Panc1 (cell line): ENCODE results near the gene TMEM204. TPM values are rescaled to one million over a fixed set of nuclear protein-coding genes. Genes with fewer than 3 reads are reported as not detected.

Experiments used
- ATAC-seq: fragments of 200-7000 bp; cut with Tn5 transposase; 2 replicates; pipeline ENCODE4 v1.9.1; 2020; ENCODE audit warnings: mild to moderate bottlenecking, moderate library complexity
- BruUV-seq: library from RNA; stranded (reverse); fragments of 400-500 nt; replicated peaks from 2 replicates; lab custom pipeline; 2021; lab: Mats Ljungman, UMichigan
- CTCF ChIA-PET: fragments of 300-600 bp; sonication (Branson Sonifier 250); formaldehyde crosslinking; loops from one replicate; lab custom pipeline; 2022; ENCODE audit warnings: antibody characterized with exemption; lab: Charles Lee
- POLR2A ChIA-PET: fragments of 300-600 bp; sonication (Branson Sonifier 250); formaldehyde crosslinking; loops from one replicate; lab custom pipeline; 2022; ENCODE audit warnings: antibody characterized with exemption; lab: Charles Lee
- DNase-seq: peaks from one replicate; pipeline ENCODE4 v3.0.0-alpha.2; 2010; ENCODE audit warnings: low read depth, low spot score
- H3K27ac ChIP-seq: 2 replicates; pipeline ENCODE4 v1.5.1; 2011; ENCODE audit warnings: mild to moderate bottlenecking, low read length, inconsistent platforms
- H3K27me3 ChIP-seq: fragments of 200-500 bp; sonication (Bioruptor generic); 2 replicates; pipeline ENCODE4 v1.6.0; 2014; ENCODE audit warnings: low read length, inconsistent platforms; ENCODE audit not compliant: control insufficient read depth, insufficient read depth
- H3K36me3 ChIP-seq: fragments of 200-500 bp; sonication (Bioruptor generic); 2 replicates; pipeline ENCODE4 v1.5.1; 2014; ENCODE audit warnings: inconsistent platforms, mild to moderate bottlenecking, low read length, moderate library complexity; ENCODE audit not compliant: control insufficient read depth, insufficient read depth
- H3K4me1 ChIP-seq: 2 replicates; pipeline ENCODE4 v1.5.1; 2011; ENCODE audit warnings: inconsistent platforms, mild to moderate bottlenecking, low read length, moderate library complexity; ENCODE audit not compliant: control insufficient read depth, insufficient read depth
- H3K4me3 ChIP-seq, 2 experiments: 2 replicates each; pipeline ENCODE4 v1.5.1; 2011 to 2012; ENCODE audit warnings: low read depth in 2 of 2, low read length in 2 of 2, mild to moderate bottlenecking in 2 of 2, inconsistent platforms in 1 of 2, moderate library complexity in 1 of 2
- H3K9me3 ChIP-seq: fragments of 200-500 bp; sonication (Bioruptor generic); 2 replicates; pipeline ENCODE4 v1.5.1; 2014; ENCODE audit warnings: low read depth, mild to moderate bottlenecking, inconsistent platforms, low read length, moderate library complexity; ENCODE audit not compliant: control insufficient read depth, insufficient read depth
- CTCF ChIP-seq: fragments of 450-650 bp; IDR thresholded peaks from 2 replicates; pipeline ENCODE4 v1.5.1; 2017; ENCODE audit warnings: mild to moderate bottlenecking
- POLR2AphosphoS5 ChIP-seq: IDR thresholded peaks from 2 replicates; pipeline ENCODE4 v1.6.1; 2012; ENCODE audit warnings: mild to moderate bottlenecking, low read depth, low read length, moderate library complexity
- SIN3A ChIP-seq: IDR thresholded peaks from 2 replicates; pipeline ENCODE4 v1.6.1; 2012; ENCODE audit warnings: low read depth, mild to moderate bottlenecking, low read length, moderate library complexity, borderline replicate concordance; ENCODE audit not compliant: insufficient read depth
- TCF7L2 ChIP-seq: IDR thresholded peaks from 2 replicates; pipeline ENCODE4 v1.6.1; 2011; ENCODE audit warnings: mild to moderate bottlenecking, low read depth, low read length, inconsistent platforms
- in situ Hi-C: cut with HindIII; loops from 2 replicates; pipeline ENCODE4 v1.10.0; 2016; ENCODE audit warnings: low sequenced_read_pairs, low pct_unique_long_range_greater_than_20kb
- intact Hi-C: fragments of 100-400 bp; cut with micrococcal nuclease; formaldehyde crosslinking; loops from one replicate; pipeline ENCODE4 v1.10.0; 2022; ENCODE audit not compliant: unreplicated experiment
- total RNA-seq: library from RNA; stranded (reverse); gene quantifications from one replicate; pipeline ENCODE4 v1.2.1, GENCODE V29; 2021; ENCODE audit not compliant: unreplicated experiment
- TF ChIP-seq, protein P1 (sequence below), 2 experiments: IDR thresholded peaks; 2 replicates each; pipeline ENCODE4 v1.6.1; 2011 to 2012; ENCODE audit warnings: low read depth in 2 of 2, control low read depth in 1 of 2, low read length in 1 of 2, mild to moderate bottlenecking in 1 of 2, moderate library complexity in 1 of 2; ENCODE audit not compliant: insufficient read depth in 1 of 2

Gene TMEM204
- total RNA-seq, 1 experiment from 2014 or later = 0.13 TPM

DNA sequence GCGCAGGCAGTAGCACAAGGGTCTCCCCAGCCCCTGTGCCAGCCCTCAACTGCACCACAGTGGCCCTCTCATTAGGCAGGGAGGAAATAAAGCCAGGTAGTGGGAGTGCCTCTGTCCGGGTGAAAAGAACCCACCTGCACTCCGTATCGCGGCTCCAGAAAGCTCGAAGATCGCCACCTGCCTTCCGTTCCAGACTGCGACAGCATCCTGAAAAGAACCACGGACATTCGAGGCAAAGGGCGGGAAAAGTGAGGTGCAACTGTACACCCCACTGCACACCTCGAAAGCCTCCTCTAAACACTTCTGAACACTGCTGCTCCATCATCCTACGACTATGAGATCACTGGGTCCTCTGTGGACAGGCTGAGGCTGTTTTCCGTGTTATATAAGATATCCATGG lies 49.7 kb downstream of the TMEM204 start:
- Histone ChIP-seq H3K9me3 (no peaks in the 10 kb centered on the region), H3K4me1 (no peaks in the 10 kb centered on the region), H3K27me3 (no peaks in the 10 kb centered on the region), H3K27ac (no peak overlapping the region), H3K4me3 (no peak overlapping the region), H3K36me3 (peaks cover 6% of the 10 kb centered on the region; the same call in 1 of the 2 replicates)
- in situ Hi-C loops = no loop called here
- intact Hi-C loops = no loop called here
- BruUV-seq = no TSS peak
- ChIA-PET CTCF (no interaction called here), POLR2A (no interaction called here)
- TF ChIP-seq TCF7L2 (no peak), CTCF (no peak), POLR2AphosphoS5 (no peak), SIN3A (no peak)
- TF ChIP-seq, protein P1, sequence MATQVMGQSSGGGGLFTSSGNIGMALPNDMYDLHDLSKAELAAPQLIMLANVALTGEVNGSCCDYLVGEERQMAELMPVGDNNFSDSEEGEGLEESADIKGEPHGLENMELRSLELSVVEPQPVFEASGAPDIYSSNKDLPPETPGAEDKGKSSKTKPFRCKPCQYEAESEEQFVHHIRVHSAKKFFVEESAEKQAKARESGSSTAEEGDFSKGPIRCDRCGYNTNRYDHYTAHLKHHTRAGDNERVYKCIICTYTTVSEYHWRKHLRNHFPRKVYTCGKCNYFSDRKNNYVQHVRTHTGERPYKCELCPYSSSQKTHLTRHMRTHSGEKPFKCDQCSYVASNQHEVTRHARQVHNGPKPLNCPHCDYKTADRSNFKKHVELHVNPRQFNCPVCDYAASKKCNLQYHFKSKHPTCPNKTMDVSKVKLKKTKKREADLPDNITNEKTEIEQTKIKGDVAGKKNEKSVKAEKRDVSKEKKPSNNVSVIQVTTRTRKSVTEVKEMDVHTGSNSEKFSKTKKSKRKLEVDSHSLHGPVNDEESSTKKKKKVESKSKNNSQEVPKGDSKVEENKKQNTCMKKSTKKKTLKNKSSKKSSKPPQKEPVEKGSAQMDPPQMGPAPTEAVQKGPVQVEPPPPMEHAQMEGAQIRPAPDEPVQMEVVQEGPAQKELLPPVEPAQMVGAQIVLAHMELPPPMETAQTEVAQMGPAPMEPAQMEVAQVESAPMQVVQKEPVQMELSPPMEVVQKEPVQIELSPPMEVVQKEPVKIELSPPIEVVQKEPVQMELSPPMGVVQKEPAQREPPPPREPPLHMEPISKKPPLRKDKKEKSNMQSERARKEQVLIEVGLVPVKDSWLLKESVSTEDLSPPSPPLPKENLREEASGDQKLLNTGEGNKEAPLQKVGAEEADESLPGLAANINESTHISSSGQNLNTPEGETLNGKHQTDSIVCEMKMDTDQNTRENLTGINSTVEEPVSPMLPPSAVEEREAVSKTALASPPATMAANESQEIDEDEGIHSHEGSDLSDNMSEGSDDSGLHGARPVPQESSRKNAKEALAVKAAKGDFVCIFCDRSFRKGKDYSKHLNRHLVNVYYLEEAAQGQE (IDR thresholded peaks at IDR 0.05; ENCODE audit: insufficient read depth in 1 of 2, low read depth in 2 of 2, low read length in 1 of 2) = no peak
- DNase-seq = no peak
- ATAC-seq = no peak

- peaks cover 6% of the 10 kb centered on the region; the same call in 1 of the 2 replicates for H3K36me3 ChIP-seq
- no peak overlapping the region for H3K4me3 ChIP-seq
- no peaks in the 10 kb centered on the region for H3K27me3 ChIP-seq
- no TSS peak for BruUV-seq
- in situ Hi-C loops = no loop called here
- DNase-seq (no peak), ATAC-seq (no peak)
- no peaks in the 10 kb centered on the region for H3K4me1 ChIP-seq
- TF ChIP-seq, protein P1 (IDR thresholded peaks at IDR 0.05; ENCODE audit: insufficient read depth in 1 of 2, low read depth in 2 of 2, low read length in 1 of 2) = no peak
- TF ChIP-seq TCF7L2 = no peak
- no peak for TF ChIP-seq SIN3A
- TF ChIP-seq POLR2AphosphoS5 = no peak
- TF ChIP-seq CTCF = no peak
- no peak overlapping the region for H3K27ac ChIP-seq
- no peaks in the 10 kb centered on the region for H3K9me3 ChIP-seq
- POLR2A ChIA-PET = no interaction called here
- intact Hi-C loops = no loop called here
- CTCF ChIA-PET = no interaction called here
These were observed 51.5 kb downstream of the TMEM204 start for GRCh38 chr16:1584926-1585484.
